BJ (cell line): ENCODE measurements around the gene TUBB4A. TPM values are rescaled to one million over a fixed set of nuclear protein-coding genes. Genes with fewer than 3 reads are reported as not detected.

Source experiments
- CTCF ChIA-PET: fragments of 350-600 bp; formaldehyde crosslinking; extraction: SDS; loops from one replicate; lab custom pipeline; 2021; ENCODE audit warnings: antibody characterized with exemption, inconsistent platforms; lab: Yijun Ruan, JAX
- POLR2A ChIA-PET: fragments of 300-600 bp; sonication (Branson Sonifier 250); formaldehyde crosslinking; extraction: SDS; loops from one replicate; lab custom pipeline; 2021; ENCODE audit warnings: antibody characterized with exemption; lab: Charles Lee
- DNase-seq: peaks from one replicate; pipeline ENCODE4 v3.0.0-alpha.2; 2011; ENCODE audit warnings: low read depth
- H3K27me3 ChIP-seq: 2 replicates; pipeline ENCODE4 v1.6.0; 2011; ENCODE audit warnings: low read length; ENCODE audit not compliant: control insufficient read depth, insufficient read depth
- H3K36me3 ChIP-seq: 2 replicates; pipeline ENCODE4 v1.5.1; 2011; ENCODE audit warnings: low read length; ENCODE audit not compliant: control insufficient read depth, insufficient read depth
- H3K4me3 ChIP-seq: 2 replicates; pipeline ENCODE4 v1.5.1; 2011; ENCODE audit warnings: low read depth, mild to moderate bottlenecking, control low read depth, low read length
- polyA plus RNA-seq: library from polyadenylated mRNA; depleted of rRNA; stranded (reverse); fragments of >200 nt; gene quantifications from 2 replicates; pipeline ENCODE4 v1.2.3, GENCODE V29; 2011
- TF ChIP-seq, protein P1 (sequence below): IDR thresholded peaks from 2 replicates; pipeline ENCODE4 v1.5.1; 2011; ENCODE audit warnings: low read depth, mild to moderate bottlenecking, control low read depth, inconsistent platforms, low read length, moderate library complexity; ENCODE audit not compliant: insufficient read depth

The TUBB4A gene
- polyA plus RNA-seq, 1 experiment = not detected

- no peak overlapping the region for H3K4me3 ChIP-seq
- ChIA-PET CTCF (interaction anchor here (0.6 to 2.0 kb wide), 5 partner anchors 17 to 373 kb away, joined by 3 to 9 read pairs (median 4); no protein-coding TSS in a partner anchor), POLR2A (no interaction called here)
- TF ChIP-seq, protein P1, sequence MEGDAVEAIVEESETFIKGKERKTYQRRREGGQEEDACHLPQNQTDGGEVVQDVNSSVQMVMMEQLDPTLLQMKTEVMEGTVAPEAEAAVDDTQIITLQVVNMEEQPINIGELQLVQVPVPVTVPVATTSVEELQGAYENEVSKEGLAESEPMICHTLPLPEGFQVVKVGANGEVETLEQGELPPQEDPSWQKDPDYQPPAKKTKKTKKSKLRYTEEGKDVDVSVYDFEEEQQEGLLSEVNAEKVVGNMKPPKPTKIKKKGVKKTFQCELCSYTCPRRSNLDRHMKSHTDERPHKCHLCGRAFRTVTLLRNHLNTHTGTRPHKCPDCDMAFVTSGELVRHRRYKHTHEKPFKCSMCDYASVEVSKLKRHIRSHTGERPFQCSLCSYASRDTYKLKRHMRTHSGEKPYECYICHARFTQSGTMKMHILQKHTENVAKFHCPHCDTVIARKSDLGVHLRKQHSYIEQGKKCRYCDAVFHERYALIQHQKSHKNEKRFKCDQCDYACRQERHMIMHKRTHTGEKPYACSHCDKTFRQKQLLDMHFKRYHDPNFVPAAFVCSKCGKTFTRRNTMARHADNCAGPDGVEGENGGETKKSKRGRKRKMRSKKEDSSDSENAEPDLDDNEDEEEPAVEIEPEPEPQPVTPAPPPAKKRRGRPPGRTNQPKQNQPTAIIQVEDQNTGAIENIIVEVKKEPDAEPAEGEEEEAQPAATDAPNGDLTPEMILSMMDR = no peak
- no peak for DNase-seq
- H3K27me3 ChIP-seq = peaks cover 6% of the 10 kb centered on the region
- no peaks in the 10 kb centered on the region for H3K36me3 ChIP-seq
These were observed 2.9 kb downstream of the TUBB4A start for GRCh38 chr19:6499052-6499790.

GRCh38 chr19:6498294-6499036 is 3.6 kb downstream of the TUBB4A start:
- no peak for DNase-seq
- no peak overlapping the region for H3K4me3 ChIP-seq
- TF ChIP-seq, protein P1 = no peak
- no peaks in the 10 kb centered on the region for H3K36me3 ChIP-seq
- CTCF ChIA-PET = interaction anchor here (0.9 to 2.0 kb wide), 2 partner anchors 18 to 372 kb away, joined by 3 to 9 read pairs; no protein-coding TSS in a partner anchor
- POLR2A ChIA-PET = no interaction called here
- H3K27me3 ChIP-seq = peaks cover 6% of the 10 kb centered on the region

DNA sequence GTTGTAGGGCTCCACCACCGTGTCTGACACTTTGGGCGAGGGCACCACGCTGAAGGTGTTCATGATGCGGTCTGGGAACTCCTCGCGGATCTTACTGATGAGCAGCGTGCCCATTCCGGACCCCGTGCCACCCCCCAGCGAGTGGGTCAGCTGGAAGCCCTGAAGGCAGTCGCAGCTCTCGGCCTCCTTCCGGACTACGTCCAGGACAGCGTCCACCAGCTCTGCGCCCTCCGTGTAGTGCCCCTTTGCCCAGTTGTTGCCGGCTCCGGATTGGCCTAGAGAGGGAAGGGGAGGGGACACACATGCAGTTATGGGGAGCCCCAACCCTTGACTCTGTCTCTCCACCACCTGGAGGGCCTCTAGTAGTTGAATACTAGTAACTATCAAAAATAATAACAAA is 6.2 kb downstream of the TUBB4A start:
- TF ChIP-seq, protein P1 = no peak
- no peak overlapping the region for H3K4me3 ChIP-seq
- no peaks in the 10 kb centered on the region for H3K36me3 ChIP-seq
- CTCF ChIA-PET = no interaction called here
- POLR2A ChIA-PET = no interaction called here
- no peak for DNase-seq
- H3K27me3 ChIP-seq = no peaks in the 10 kb centered on the region; the same call in 1 of the 2 replicates

DNA sequence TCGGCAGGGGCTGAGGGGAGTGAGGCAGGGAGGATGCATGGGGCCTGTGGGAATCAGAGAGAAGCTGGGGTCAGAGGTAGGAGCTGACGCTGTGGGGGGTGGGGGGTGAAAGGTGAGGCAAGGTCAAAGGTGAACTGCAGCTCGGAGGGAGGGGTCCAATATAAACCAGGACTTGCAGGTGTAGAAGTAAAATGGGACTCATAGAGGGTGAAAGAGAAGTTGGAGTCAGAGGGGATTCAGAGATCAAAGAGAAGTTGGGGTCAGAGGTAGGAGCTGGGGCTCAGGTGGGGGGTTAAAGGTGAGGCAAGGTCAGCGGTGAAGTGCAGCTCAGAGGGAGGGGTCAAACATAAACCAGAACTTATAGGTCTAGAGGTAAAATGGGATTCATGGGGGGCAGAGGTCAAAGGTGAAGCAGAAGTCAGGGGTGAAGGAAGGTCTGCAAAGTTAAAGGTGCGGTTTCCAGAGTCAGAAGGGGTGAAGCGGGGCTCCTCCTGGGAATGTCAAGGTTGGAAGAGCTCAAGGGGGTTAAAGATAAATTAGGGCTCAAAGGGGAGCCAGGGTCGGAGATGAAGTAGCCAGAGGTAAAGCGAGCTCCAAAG is 7.6 kb downstream of the TUBB4A start:
- TF ChIP-seq, protein P1 = no peak
- ChIA-PET CTCF (interaction anchor here (0.7 kb wide), 1 partner anchor 369 kb away, joined by 3 read pairs; no protein-coding TSS in a partner anchor), POLR2A (no interaction called here)
- DNase-seq = no peak
- Histone ChIP-seq H3K27me3 (no peaks in the 10 kb centered on the region), H3K36me3 (no peaks in the 10 kb centered on the region), H3K4me3 (no peak overlapping the region)
